ENCODE data around the gene GRAMD2B.

GRAMD2B gene

GRCh38 chr5:126449751-126450271, 26.6 kb downstream of the GRAMD2B start:
- TF ChIP-seq TEAD4 (IDR thresholded peaks at IDR 0.05) = no peak
- no peak for TF ChIP-seq REST (IDR thresholded peaks at IDR 0.05; ENCODE audit: low read depth)
- TF ChIP-seq TAF1 (IDR thresholded peaks at IDR 0.05; ENCODE audit: low read depth) = no peak
- no peak for TF ChIP-seq ZBTB7A (IDR thresholded peaks at IDR 0.05; ENCODE audit: low read depth)
- no peak for TF ChIP-seq YY1 (IDR thresholded peaks at IDR 0.05; ENCODE audit: low read depth)
- no peak for TF ChIP-seq CREB1 (IDR thresholded peaks at IDR 0.05; ENCODE audit: low read depth)

- no peak for TF ChIP-seq TEAD4 (IDR thresholded peaks at IDR 0.05)
- no peak for TF ChIP-seq RAD21 (IDR thresholded peaks at IDR 0.05; ENCODE audit: low read depth)
- no peak for TF ChIP-seq TCF12 (IDR thresholded peaks at IDR 0.05; ENCODE audit: low read depth)
- TF ChIP-seq EP300 (IDR thresholded peaks at IDR 0.05; ENCODE audit: borderline replicate concordance) = no peak
- no peak for TF ChIP-seq CREB1 (IDR thresholded peaks at IDR 0.05; ENCODE audit: low read depth)
- no peak for TF ChIP-seq MAX (IDR thresholded peaks at IDR 0.05)
- no peak for TF ChIP-seq REST (IDR thresholded peaks at IDR 0.05; ENCODE audit: low read depth)
- TF ChIP-seq USF1 (IDR thresholded peaks at IDR 0.05) = no peak
- TF ChIP-seq FOXM1 (IDR thresholded peaks at IDR 0.05; ENCODE audit: borderline replicate concordance, low read depth) = no peak
- TF ChIP-seq CEBPB (IDR thresholded peaks at IDR 0.05) = no peak
- TF ChIP-seq ZBTB7A (IDR thresholded peaks at IDR 0.05; ENCODE audit: low read depth) = no peak
- TF ChIP-seq TAF1 (IDR thresholded peaks at IDR 0.05; ENCODE audit: low read depth) = no peak
- TF ChIP-seq EGR1 (IDR thresholded peaks at IDR 0.05) = no peak
- no peak for TF ChIP-seq YY1 (IDR thresholded peaks at IDR 0.05; ENCODE audit: low read depth)
- no peak for TF ChIP-seq NFIC (IDR thresholded peaks at IDR 0.05)
Measured at GRCh38 chr5:126450346-126450745, 27.1 kb downstream of the GRAMD2B start.

- TF ChIP-seq FOXM1 (IDR thresholded peaks at IDR 0.05; ENCODE audit: borderline replicate concordance, low read depth) (no peak), MAX (IDR thresholded peaks at IDR 0.05) (no peak), RAD21 (IDR thresholded peaks at IDR 0.05; ENCODE audit: low read depth) (no peak), TEAD4 (IDR thresholded peaks at IDR 0.05) (no peak), CREB1 (IDR thresholded peaks at IDR 0.05; ENCODE audit: low read depth) (no peak), TCF12 (IDR thresholded peaks at IDR 0.05; ENCODE audit: low read depth) (no peak), TAF1 (IDR thresholded peaks at IDR 0.05; ENCODE audit: low read depth) (no peak), NFIC (IDR thresholded peaks at IDR 0.05) (no peak), EGR1 (IDR thresholded peaks at IDR 0.05) (no peak), EP300 (IDR thresholded peaks at IDR 0.05; ENCODE audit: borderline replicate concordance) (no peak), ZBTB7A (IDR thresholded peaks at IDR 0.05; ENCODE audit: low read depth) (no peak), CEBPB (IDR thresholded peaks at IDR 0.05) (no peak), REST (IDR thresholded peaks at IDR 0.05; ENCODE audit: low read depth) (no peak), YY1 (IDR thresholded peaks at IDR 0.05; ENCODE audit: low read depth) (no peak), USF1 (IDR thresholded peaks at IDR 0.05) (no peak)
Measured at GRCh38 chr5:126450907-126451306, 27.7 kb downstream of the GRAMD2B start.

GRCh38 chr5:126452477-126452876, 29.3 kb downstream of the GRAMD2B start:
- no peak for TF ChIP-seq NFIC (IDR thresholded peaks at IDR 0.05)
- no peak for TF ChIP-seq TCF12 (IDR thresholded peaks at IDR 0.05; ENCODE audit: low read depth)
- TF ChIP-seq EP300 (IDR thresholded peaks at IDR 0.05; ENCODE audit: borderline replicate concordance) = no peak
- TF ChIP-seq TEAD4 (IDR thresholded peaks at IDR 0.05) = no peak
- no peak for TF ChIP-seq FOXM1 (IDR thresholded peaks at IDR 0.05; ENCODE audit: borderline replicate concordance, low read depth)
- no peak for TF ChIP-seq CEBPB (IDR thresholded peaks at IDR 0.05)
- no peak for TF ChIP-seq CREB1 (IDR thresholded peaks at IDR 0.05; ENCODE audit: low read depth)
- TF ChIP-seq REST (IDR thresholded peaks at IDR 0.05; ENCODE audit: low read depth) = no peak
- TF ChIP-seq YY1 (IDR thresholded peaks at IDR 0.05; ENCODE audit: low read depth) = no peak
- TF ChIP-seq USF1 (IDR thresholded peaks at IDR 0.05) = no peak
- TF ChIP-seq RAD21 (IDR thresholded peaks at IDR 0.05; ENCODE audit: low read depth) = no peak
- TF ChIP-seq MAX (IDR thresholded peaks at IDR 0.05) = no peak
- TF ChIP-seq ZBTB7A (IDR thresholded peaks at IDR 0.05; ENCODE audit: low read depth) = no peak
- no peak for TF ChIP-seq TAF1 (IDR thresholded peaks at IDR 0.05; ENCODE audit: low read depth)
- TF ChIP-seq EGR1 (IDR thresholded peaks at IDR 0.05) = no peak

All from Ishikawa (cell line).